ENCODE results near the gene DDX19B. TPM values are rescaled to one million over a fixed set of nuclear protein-coding genes. Genes with fewer than 3 reads are reported as not detected.

DDX19B gene
- total RNA-seq (2021) (34.3 to 38.4 TPM (median 36.1 TPM) in 3 replicates), Bru-seq, nascent RNA (percentile 51 among the genes with signal in this experiment)
- long read RNA-seq, experiment 1, transcript DDX19B-203 (10 exons, 1,717 nt): minor isoform, 18 of 163 reads
- long read RNA-seq, experiment 1, transcript DDX19B-201 (12 exons, 3,386 nt): major isoform, 114 of 163 reads
- long read RNA-seq, experiment 1, transcript DDX19B-202 (11 exons, 1,692 nt): minor isoform, 9 of 163 reads
- long read RNA-seq, experiment 1, partial matches to known transcripts: 3 of 163 reads
- long read RNA-seq, experiment 1, other reads (novel, unspliced or antisense): 15 of 163 reads
- long read RNA-seq, experiment 2, transcript DDX19B-203 (10 exons, 1,717 nt): minor isoform, 5 of 39 reads
- long read RNA-seq, experiment 2, transcript DDX19B-201 (12 exons, 3,386 nt): major isoform, 20 of 39 reads
- long read RNA-seq, experiment 2, partial matches to known transcripts: 7 of 39 reads
- long read RNA-seq, experiment 2, other reads (novel, unspliced or antisense): 6 of 39 reads
- long read RNA-seq, experiment 3, transcript DDX19B-201 (12 exons, 3,386 nt): major isoform, 77 of 95 reads
- long read RNA-seq, experiment 3, transcript DDX19B-202 (11 exons, 1,692 nt): minor isoform, 6 of 95 reads
- long read RNA-seq, experiment 3, partial matches to known transcripts: 2 of 95 reads
- long read RNA-seq, experiment 3, other reads (novel, unspliced or antisense): 5 of 95 reads

- ChIA-PET CTCF (no interaction called here), POLR2A (interaction anchor here (0.5 to 2.0 kb wide), 5 partner anchors 11 to 492 kb away, joined by 3 to 26 read pairs (median 3); partner anchors contain the start of gene AARS1)
- Mint-ChIP-seq H3K27ac (peak within 1 kb of the TSS; percentile 97), H3K4me3 (peak within 1 kb of the TSS; percentile 91), H3K36me3 (peaks cover 18% of the 10 kb centered on the region), H3K9me3 (peaks cover 10% of the 10 kb centered on the region), H3K27me3 (ENCODE audit: low read depth) (no peaks in the 10 kb centered on the region), H3K4me1 (peaks cover 12% of the 10 kb centered on the region)
- ATAC-seq (peak; percentile 89), DNase-seq (ENCODE audit: low spot score) (peak; percentile 60)
- TF ChIP-seq ZNF512 (CRISPR knock-in tag; IDR thresholded peaks at IDR 0.05; ENCODE audit: borderline replicate concordance) (no peak), KAT7 (CRISPR knock-in tag; IDR thresholded peaks at IDR 0.05; ENCODE audit: borderline replicate concordance) (peak; percentile 92; the same call in 1 of the 2 replicates), FOXK1 (CRISPR knock-in tag; IDR thresholded peaks at IDR 0.05) (peak; percentile 86), ZBTB21 (CRISPR knock-in tag; IDR thresholded peaks at IDR 0.05; ENCODE audit: borderline replicate concordance) (0 out of 2 replicates have a peak, but pooled peaks have one; percentile 39), GABPB1 (CRISPR knock-in tag; IDR thresholded peaks at IDR 0.05) (peak; percentile 94), PRDM15 (CRISPR knock-in tag; IDR thresholded peaks at IDR 0.05) (peak; percentile 21; the same call in 1 of the 2 replicates), ATF1 (CRISPR knock-in tag; IDR thresholded peaks at IDR 0.05) (0 out of 2 replicates have a peak, but pooled peaks have one; percentile 22), NR1H2 (CRISPR knock-in tag; IDR thresholded peaks at IDR 0.05) (no peak), TEAD1 (CRISPR knock-in tag; IDR thresholded peaks at IDR 0.05) (peak; percentile 47; the same call in 1 of the 2 replicates), CDX4 (CRISPR knock-in tag; IDR thresholded peaks at IDR 0.05; ENCODE audit: borderline replicate concordance) (no peak), HMGXB4 (CRISPR knock-in tag; IDR thresholded peaks at IDR 0.05) (peak; percentile 71; the same call in 1 of the 2 replicates), MXD4 (CRISPR knock-in tag; IDR thresholded peaks at IDR 0.05; ENCODE audit: borderline replicate concordance) (no peak), ZNF281 (CRISPR knock-in tag; IDR thresholded peaks at IDR 0.05) (no peak), E2F4 (CRISPR knock-in tag; IDR thresholded peaks at IDR 0.05; ENCODE audit: borderline replicate concordance, low read depth) (no peak), FOXP4 (CRISPR knock-in tag; IDR thresholded peaks at IDR 0.05) (peak; percentile 83)
Observed at GRCh38 chr16:70298988-70299938, at the start of gene DDX19B. DDX19B (plus strand) TSS chr16:70299186; CDS start chr16:70299298, 112 bp downstream.

Measured in WTC11 (cell line).